ENCODE measurements around the gene ADARB2.
"Not testable (repeated sequence)": the region's sequence is repeated elsewhere in the genome, so short reads cannot be mapped to it uniquely, and the experiment has no call there.

The ADARB2 gene

GRCh38 chr10:1253523-1254353 is 483.6 kb downstream of the ADARB2 start:
- POLR2A ChIA-PET = no interaction called here
- no peak for TF ChIP-seq CTCF (IDR thresholded peaks at IDR 0.05; ENCODE audit: control extremely low read depth, extremely low read depth, low read depth, missing control alignments)
- CTCF ChIA-PET = no interaction called here
- DNase-seq (ENCODE audit: extremely low spot score) = no peak

GRCh38 chr10:1251769-1252168 is 485.6 kb downstream of the ADARB2 start:
- no peak for DNase-seq (ENCODE audit: extremely low spot score)
- no peak for TF ChIP-seq CTCF (IDR thresholded peaks at IDR 0.05; ENCODE audit: control extremely low read depth, extremely low read depth, low read depth, missing control alignments)
- CTCF ChIA-PET = no interaction called here
- POLR2A ChIA-PET = no interaction called here

GRCh38 chr10:1249142-1249920 is 488.0 kb downstream of the ADARB2 start:
- no peak for DNase-seq (ENCODE audit: extremely low spot score)
- TF ChIP-seq CTCF (IDR thresholded peaks at IDR 0.05; ENCODE audit: control extremely low read depth, extremely low read depth, low read depth, missing control alignments) = no peak
- ChIA-PET POLR2A (no interaction called here), CTCF (no interaction called here)

GRCh38 chr10:1248262-1248630 is 489.1 kb downstream of the ADARB2 start:
- POLR2A ChIA-PET; CTCF ChIA-PET; DNase-seq (ENCODE audit: extremely low spot score): not testable (repeated sequence)

- CTCF ChIA-PET = no interaction called here
- TF ChIP-seq CTCF (IDR thresholded peaks at IDR 0.05; ENCODE audit: control extremely low read depth, extremely low read depth, low read depth, missing control alignments) = no peak
- DNase-seq (ENCODE audit: extremely low spot score) = no peak
- POLR2A ChIA-PET = no interaction called here
Measured at GRCh38 chr10:1247598-1248261, 489.6 kb downstream of the ADARB2 start.

GRCh38 chr10:1244493-1244892 is 492.8 kb downstream of the ADARB2 start:
- no peak for TF ChIP-seq CTCF (IDR thresholded peaks at IDR 0.05; ENCODE audit: control extremely low read depth, extremely low read depth, low read depth, missing control alignments)
- DNase-seq (ENCODE audit: extremely low spot score) = no peak
- ChIA-PET POLR2A (no interaction called here), CTCF (no interaction called here)

Measured in GM10248 (cell line).